ENCODE results near the gene TANGO6.
"Not testable (repeated sequence)": the region's sequence is repeated elsewhere in the genome, so short reads cannot be mapped to it uniquely, and the experiment has no call there.

Gene TANGO6

GRCh38 chr16:69123910-69124309 lies 280.6 kb downstream of the TANGO6 start:
- DNase-seq = no peak

- DNase-seq = not testable (repeated sequence)
These were observed 281.1 kb downstream of the TANGO6 start for GRCh38 chr16:69124406-69124805.

- DNase-seq = not testable (repeated sequence)
These were observed 281.6 kb downstream of the TANGO6 start for GRCh38 chr16:69124961-69125360.

DNA sequence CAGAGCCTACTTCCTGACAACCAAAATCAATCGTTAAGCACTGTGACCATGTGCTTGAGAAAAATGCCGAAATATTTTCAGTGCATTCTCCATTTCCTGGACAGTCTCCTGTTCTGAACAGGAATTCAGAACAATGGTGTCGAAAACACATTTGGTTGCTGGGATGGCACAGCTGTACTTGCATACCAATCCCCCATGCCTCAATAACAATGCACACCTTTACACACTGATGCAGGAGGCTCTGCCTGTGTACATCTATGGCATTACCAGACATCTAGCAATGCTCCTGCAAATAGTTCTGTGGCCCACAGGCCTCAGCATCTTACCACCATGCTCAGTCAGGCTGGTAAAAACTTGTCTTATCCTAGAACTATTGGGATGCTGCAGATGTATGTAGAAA lies 282.9 kb downstream of the TANGO6 start:
- no peak for DNase-seq

GRCh38 chr16:69126801-69127200 lies 283.5 kb downstream of the TANGO6 start:
- not testable (repeated sequence) for DNase-seq

DNA sequence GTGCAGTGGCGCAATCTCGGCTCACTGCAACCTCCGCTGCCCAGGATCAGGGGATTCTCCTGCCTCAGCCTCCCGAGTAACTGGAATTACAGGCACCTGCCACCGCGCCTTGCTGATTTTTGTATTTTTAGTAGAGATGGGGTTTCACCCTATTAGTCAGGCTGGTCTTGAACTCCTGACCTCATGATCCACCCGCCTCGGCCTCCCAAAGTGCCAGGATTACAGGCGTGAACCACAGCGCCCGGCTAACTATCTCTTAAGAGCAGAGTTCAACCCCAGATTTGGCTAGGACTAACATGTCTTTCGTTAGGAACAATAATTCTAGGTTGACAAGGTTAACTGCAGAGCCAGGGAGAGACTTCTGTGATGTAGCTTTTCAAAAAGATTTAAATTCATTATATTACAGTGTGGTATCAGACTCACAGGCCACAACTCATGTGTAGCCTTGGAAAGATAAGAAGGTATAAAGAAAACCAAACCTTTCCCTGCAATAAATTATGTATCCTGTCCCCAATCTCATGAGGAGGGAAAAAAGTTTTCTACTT lies 284.7 kb downstream of the TANGO6 start:
- no peak for DNase-seq

- no peak for DNase-seq
These were observed 287.1 kb downstream of the TANGO6 start for GRCh38 chr16:69130461-69130860.

- DNase-seq = no peak
These were observed 288.0 kb downstream of the TANGO6 start for GRCh38 chr16:69131167-69131838.

DNA sequence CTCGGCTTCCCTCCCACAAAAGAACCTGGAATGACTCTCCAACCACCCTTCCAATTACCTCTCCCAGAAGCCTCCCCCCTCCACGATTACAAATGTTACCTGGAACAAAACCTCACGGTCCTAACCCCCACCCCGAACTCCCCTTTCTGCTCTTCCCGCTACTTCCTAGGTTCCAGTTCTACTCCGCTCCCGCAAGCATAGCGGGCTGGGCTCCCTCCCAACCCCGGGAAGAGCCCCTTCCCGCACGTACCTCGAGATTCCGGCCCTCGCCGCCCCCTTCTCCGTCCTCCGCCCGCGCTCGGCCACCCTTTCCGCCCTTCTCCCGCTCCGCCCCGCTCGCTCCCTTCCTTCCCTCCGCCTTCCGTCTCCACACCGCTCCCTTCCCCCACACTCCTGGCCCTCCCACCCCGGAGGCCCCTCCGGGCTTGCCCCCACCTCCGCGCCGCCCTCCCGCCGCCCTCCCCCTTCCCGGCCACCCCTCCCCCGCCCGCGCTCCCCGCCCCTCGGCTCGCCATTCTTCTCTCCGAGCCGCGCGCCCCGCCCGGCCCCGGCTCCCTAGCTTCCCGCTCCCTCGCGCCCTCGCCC lies 288.6 kb downstream of the TANGO6 start:
- DNase-seq = peak; percentile 24

GRCh38 chr16:69132424-69133252 lies 289.3 kb downstream of the TANGO6 start, which contains the start of the genes CHTF8 and UTP4:
Gene CHTF8 (minus strand): TSS chr16:69132588. CDS start chr16:69121458, 11,130 bp downstream.
Gene UTP4 (plus strand): TSS chr16:69132649. CDS start chr16:69133460, 811 bp downstream.
- peak; percentile 53 for DNase-seq

DNA sequence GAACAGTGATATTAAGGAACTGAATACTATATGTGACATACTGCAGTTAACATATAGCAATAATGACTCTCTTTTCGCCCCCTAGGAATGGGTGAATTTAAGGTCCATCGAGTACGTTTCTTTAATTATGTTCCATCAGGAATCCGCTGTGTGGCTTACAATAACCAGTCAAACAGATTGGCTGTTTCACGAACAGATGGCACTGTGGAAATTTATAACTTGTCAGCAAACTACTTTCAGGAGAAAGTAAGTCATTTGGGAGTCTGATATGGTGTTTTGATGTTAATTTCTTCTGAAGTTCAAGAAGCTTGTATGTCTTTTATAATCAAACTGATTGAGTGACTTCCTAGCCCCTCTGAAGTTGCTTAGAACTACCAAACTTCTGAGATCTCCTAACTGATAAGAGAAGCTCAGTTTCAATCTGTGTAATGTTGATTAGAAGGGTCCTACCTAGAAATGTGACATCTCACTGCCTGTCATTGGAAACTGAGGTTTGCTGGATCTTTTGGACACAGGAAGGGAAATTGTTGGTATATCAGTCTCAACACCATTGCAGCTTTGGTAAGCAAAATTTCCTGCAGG lies 290.1 kb downstream of the TANGO6 start:
- no peak for DNase-seq

Data from NCI-H2029 (cell line).